GM18951 (cell line): ENCODE results near the gene BRI3.

Source experiments
- POLR2A ChIP-seq: IDR thresholded peaks from 4 replicates; pipeline ENCODE4 v1.6.1; 2011; ENCODE audit warnings: mild to moderate bottlenecking; ENCODE audit not compliant: insufficient read length, insufficient read depth; ENCODE audit errors: extremely low read depth
- in situ Hi-C: fragments of 300-500 bp; cut with MboI; formaldehyde crosslinking; loops from one replicate; pipeline ENCODE4 v1.12.0; 2022; ENCODE audit warnings: low sequenced_read_pairs, mixed read lengths, inconsistent platforms; ENCODE audit not compliant: unreplicated experiment

The BRI3 gene

DNA sequence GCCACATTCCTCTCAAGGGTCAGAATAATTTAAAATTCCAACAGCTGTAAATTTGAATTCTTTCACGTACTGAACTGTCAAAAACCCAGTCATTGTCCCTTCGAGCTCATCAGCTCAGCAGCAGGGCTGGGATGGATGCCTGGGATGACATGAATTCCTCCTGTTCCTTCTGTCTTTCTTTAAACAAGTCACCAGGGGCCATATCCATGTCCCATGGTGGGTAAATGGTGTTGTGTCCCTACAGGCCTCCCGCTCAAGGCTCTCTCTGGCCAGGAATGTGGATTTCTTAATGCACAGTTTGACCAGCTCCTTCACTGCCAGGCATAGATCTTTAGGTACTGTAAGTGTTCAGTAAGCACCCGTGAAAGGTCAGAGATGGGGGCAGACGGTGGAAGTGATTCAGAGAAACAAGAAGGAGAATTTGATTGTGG lies 15.6 kb upstream of the BRI3 start:
- TF ChIP-seq POLR2A = no peak
- in situ Hi-C loops = no loop called here

DNA sequence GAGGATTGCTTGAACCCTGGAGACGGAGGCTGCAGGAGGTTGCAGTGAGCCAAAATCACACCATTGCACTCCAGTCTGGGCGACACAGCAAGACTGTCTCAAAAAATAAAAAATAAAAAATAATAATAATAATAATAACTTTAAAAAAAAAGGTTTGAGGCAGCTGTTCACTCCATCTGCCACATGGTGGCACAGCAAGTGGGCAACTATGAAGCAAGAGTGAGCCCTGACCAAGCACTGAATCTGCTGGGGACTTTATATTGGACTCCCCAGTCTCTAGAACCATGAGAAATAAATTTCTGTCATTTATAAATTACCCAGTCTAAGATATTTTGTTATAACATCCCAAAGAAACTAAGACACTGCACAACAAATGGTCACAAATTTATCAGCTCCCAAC lies 14.6 kb upstream of the BRI3 start:
- no peak for TF ChIP-seq POLR2A
- in situ Hi-C loops = no loop called here

DNA sequence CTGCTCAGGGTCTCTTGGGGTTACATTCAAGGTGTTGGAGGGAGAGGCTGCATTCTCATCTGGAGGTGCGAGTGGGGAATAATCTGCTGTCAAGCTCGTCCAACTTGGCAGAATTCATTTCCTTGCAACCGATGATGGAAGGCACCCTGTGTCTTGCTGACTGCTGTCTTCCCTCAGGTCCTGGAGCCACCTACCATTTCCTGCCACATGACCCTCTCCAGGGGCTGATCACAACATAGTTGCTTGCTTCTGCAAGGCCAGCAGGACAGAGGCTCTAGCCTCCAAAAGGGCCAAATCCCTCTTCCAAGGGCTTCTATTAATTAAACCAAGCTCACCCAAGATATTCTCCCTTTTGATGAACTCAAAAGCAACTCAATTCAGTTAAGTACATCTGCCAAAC lies 14.2 kb upstream of the BRI3 start:
- no peak for TF ChIP-seq POLR2A
- in situ Hi-C loops = no loop called here

DNA sequence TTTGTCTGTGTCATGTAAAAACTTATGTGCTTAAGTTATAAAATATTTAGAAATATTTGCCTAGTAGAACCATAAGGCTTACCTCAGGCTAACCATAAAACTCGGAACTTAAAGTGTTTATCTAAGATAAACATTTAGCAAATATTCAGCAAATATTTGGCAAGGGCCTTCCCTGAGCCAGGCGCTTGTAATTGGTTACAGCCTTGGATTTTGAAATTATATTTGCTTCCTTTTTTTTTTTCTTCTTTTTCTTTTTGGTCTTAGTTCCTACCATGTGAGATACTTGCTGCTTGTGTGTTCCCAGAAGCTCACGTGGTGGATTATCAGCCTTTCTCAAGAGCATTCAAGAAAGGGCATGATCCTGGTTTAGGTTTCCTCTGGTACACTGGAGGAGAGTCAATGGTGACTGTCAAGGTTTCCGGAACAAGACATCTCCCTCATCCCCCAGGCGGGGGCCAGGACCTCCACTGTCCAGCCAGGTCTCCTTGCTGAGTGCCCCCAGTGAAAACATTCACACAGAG lies 5.2 kb upstream of the BRI3 start:
- in situ Hi-C loops = no loop called here
- no peak for TF ChIP-seq POLR2A

DNA sequence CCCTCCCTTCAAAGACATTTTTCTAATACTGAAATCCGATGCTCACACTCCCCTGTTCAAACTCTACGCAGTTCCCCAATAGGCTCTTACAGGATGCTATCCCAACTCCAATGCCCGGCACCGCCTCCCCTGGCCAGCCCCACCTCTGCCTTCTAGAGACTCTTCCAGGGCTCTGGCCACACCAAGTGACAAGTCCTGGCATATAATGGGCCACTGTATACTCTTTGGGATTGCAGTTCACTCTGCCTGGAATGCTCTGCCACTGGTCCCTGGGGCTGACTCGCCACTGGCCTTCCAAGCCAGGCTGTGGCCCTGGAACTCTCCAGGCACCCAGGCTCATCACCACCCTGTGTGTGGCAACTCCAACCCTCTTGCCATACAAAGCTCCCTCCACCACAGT lies 3.1 kb upstream of the BRI3 start:
- no peak for TF ChIP-seq POLR2A
- in situ Hi-C loops = no loop called here

DNA sequence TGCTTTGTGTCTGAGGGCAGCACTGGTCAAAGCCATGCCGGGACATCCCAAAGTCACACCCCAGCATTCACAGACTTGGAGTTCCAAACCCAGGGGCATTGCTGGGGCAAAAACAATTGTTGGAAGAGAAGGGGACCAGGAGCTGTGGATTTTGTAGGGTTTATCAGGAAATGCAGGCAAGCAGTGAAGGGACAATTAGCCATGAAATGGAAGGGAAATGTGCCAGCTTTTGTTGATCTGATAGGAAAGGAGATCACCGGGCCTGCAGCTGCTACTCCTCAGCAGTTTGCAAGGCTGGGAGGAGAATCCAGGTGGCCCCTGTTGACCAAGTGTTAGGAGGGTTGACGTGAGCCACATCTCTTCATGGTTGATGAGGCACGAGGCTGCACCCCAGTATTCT lies 2.5 kb upstream of the BRI3 start:
- TF ChIP-seq POLR2A = no peak
- in situ Hi-C loops = no loop called here

DNA sequence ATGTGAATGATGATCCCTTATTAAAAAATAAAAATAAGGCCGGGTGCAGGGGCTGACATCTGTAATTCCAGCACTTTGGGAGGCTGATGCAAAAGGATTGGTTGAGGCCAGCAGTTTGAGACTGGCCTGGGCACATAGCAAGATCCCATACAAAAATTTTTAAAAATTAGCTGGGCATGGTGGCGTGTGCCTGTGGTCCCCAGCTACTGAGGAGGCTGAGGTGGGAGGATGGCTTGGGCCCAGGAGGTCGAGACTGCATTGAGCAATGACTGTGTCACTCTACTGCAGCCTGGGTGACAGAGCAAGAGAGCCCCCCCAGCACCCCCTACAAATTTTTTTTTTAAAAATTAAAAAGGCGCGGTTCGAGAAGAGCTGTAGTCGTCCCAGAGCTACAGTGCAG lies 1.2 kb upstream of the BRI3 start:
- no peak for TF ChIP-seq POLR2A
- in situ Hi-C loops = no loop called here

DNA sequence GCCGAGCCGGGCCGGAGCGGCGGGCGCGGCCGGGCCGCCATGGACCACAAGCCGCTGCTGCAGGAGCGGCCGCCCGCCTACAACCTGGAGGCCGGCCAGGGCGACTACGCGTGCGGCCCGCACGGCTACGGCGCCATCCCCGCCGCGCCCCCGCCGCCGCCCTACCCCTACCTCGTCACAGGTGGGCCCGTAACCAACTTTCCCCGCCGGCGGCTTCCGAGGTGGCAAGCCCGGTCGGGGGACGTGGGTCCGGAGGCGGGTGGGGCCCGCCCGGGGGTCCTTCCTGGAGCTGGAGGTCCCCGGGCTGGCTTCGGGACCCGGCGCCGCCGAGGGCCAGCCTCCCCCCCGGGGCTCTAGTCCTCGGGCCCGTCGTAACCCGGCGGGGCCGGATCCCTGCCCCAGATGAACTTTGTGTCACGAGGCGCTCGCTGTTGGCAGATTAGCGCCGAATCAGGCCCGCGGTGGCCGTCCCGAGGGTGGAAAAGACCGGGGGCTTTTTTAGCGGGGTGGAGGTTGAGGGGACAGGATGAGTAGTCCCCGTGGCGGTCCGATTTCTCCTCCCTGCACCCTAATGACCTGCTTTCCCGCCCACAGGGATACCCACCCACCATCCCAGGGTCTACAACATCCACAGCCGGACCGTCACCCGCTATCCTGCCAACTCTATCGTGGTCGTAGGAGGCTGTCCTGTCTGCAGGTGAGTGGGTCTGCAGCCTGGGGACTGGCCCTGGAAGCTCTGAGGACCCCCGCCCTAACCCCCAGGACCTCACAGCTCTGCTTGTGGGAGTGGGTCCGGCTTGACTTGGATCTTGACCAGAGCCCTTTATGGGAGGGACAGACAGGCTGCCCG lies 496 bp downstream of the BRI3 start:
- TF ChIP-seq POLR2A = peak; percentile 50
- in situ Hi-C loops = no loop called here

DNA sequence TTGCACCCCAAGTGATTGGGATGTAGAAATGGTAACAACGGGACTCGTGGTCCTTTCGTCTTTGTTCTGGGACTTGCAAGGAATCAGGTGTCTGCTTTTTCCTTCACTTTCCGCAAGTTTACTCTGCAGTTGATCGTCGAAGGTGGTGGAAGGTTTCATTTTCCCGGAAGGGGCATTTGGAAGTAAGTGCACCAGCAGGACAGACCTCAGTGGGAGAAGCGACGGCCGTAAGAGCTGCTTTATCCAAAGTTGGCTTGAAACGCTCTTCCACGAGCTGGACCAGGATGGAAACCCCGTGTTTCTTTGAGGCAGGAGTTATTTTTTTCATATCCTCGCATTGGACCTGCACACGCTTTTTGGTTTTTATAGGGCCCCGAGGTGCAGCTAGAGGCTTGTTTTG lies 1.2 kb downstream of the BRI3 start:
- in situ Hi-C loops = no loop called here
- no peak for TF ChIP-seq POLR2A

DNA sequence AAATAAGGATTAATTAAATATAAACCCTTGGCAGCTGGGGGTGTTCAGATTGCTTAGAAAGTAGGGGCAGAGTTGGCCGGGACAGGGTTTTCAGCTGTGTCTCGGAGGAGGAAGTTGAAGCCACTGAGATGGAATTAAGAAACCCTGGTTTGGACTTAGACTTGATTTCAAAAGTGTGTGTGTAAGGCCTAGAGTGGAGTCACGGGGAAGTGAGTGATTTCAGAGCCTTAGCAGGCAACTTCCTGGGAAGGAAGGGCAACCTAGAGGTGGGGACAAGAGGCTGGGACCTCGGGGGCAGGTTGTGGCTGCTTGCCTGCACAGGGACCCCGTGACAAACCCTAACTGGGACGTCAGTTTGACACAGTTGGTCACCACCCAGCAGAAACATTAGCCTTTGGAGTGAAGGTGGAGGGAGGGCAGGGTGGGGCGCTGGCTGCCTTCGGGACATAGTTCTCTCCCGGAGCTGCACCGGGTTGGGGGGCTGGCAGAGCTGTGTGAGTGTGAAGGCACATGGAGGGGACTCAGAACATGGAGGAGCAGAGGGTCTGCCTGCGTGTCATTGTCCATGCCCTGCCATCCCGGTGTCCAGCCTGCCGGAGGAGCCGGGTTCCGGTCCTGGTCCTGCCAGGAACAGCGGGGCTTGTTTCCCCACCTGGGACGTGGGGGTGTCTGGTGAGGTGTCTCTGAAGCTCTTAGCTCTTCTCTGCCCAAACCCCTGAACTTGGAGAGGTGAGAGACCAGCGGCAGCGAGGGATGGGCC lies 1.8 kb downstream of the BRI3 start:
- no peak for TF ChIP-seq POLR2A
- in situ Hi-C loops = no loop called here

DNA sequence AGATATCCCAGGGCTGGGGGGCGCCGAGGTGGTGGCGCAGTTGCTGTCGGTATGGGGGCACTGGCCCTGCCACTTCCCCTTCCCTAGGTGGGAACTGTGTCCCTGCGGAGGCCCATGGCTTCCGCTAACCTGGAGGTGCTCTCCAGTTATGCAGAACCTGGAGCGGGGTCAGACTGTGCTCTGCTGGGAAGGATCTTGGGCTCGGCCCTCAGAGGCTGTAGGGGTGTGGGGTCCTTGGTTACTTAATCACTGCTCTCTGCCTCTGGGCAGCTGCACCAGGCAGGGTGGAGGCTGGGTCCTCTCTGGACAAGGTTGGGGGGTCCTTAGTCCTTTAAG lies 2.4 kb downstream of the BRI3 start:
- no peak for TF ChIP-seq POLR2A
- in situ Hi-C loops = no loop called here

DNA sequence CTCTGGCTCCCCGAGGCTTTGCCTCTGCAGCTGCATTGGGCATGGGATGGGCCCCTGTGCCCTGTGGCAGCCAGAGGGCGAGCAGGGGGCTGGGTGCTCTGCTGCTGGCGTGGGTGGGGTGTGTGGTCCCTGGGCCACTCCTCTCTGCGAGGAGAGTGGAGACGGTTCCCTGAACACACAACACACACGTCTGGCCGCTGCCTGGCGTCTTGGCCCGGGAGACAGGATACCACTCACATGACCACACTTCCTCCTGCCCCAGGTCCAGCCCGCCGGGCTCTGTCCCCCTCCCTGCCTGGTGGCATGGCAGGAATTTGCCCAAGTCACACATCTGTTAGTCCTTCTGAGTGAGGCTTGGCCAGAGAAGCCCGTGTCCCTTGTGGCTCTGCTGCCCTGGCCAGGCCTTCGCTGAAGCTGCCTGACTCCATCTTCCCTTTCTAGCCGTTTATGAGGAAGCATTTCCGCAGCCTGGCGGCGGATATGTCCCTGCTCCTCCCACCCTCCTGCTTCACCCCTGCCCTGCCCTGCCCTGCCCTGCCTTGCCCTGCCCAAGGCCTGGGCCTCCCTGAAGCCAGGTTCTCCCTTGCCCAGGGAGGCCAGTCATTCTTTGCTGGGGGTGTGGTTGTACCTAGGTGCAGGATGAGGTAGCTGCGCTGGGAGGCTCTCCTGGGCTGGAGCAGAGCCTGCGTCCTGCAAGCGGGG lies 3.0 kb downstream of the BRI3 start:
- TF ChIP-seq POLR2A = no peak
- in situ Hi-C loops = no loop called here
